Raji (cell line): ENCODE results near the gene FNIP2.

Source experiments
- POLR2A ChIP-seq: IDR thresholded peaks from 2 replicates; pipeline ENCODE4 v1.6.1; 2011; ENCODE audit warnings: low read depth, low read length, control low read depth; ENCODE audit not compliant: insufficient read depth

FNIP2 gene

DNA sequence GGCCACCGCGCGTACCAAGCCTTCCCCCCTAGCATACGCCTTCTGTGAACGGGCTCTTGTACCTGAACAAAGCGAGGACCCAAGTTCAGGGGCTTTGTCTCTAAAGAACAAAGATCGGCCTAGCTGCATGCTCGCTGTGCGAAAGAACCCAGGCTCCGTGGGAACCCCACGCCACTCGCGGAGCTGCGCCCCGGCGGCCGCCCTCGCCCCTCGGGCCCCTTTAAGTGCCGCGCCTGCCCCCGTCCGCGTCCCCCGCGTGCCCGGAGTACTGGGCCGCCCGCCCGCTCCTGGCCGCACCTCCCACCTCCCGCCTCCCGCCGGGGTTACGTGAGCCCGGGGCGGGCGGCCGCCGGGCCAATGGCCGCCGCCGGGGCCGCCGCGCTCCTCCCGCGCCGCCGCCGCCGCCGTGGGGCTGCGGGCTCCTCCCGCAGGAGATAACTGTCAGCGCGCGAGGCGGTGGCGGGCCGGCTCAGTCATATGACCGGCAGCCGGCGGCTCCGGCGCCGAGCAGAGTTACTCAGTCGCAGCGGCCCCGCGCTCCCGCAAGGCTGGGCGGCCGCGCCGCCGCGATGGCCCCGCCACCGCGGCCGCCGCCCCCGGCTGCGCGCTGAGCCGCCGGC lies at the start of gene FNIP2:
Gene FNIP2, plus strand, starts transcription at position 472 of the 620 bp plus-strand sequence. CDS start 187 bp downstream, outside the sequence.
- no peak for TF ChIP-seq POLR2A

GRCh38 chr4:158721680-158722079 lies 47.1 kb upstream of the FNIP2 start:
- no peak for TF ChIP-seq POLR2A

DNA sequence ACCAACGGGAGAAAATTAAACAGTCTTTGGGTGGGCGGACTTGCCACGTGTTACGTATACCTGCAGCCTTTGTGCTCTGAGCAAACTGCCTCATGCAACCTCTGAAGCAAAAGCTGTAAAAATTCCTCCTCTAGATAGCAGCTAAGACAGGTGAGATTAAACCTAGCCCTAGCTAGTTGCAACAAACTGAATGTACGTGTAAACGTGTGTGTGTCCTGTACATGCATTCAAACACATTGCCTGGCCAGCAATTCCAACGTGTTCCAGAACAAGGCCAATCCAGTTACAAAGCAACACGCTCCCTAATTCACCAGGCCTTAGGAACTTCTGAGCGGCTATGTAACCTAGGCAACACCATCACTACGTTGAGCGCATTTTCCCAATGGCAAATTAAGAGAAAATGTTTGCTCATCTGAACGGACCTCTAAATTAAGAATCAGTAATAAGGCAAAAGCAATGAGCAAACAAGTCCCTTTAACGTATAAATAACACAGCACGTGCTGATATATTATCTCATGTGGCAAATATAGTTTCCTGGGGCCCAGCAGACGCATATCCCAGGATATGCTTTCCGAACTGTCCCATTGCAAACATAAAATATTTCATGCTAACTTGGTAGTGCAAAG lies 46.4 kb upstream of the FNIP2 start:
- no peak for TF ChIP-seq POLR2A

- TF ChIP-seq POLR2A = peak; percentile 59
Measured at GRCh38 chr4:158722917-158723793, 45.7 kb upstream of the FNIP2 start, which contains the start of gene PPID. PPID (minus strand) TSS chr4:158723396; CDS start chr4:158723288, 108 bp downstream.

DNA sequence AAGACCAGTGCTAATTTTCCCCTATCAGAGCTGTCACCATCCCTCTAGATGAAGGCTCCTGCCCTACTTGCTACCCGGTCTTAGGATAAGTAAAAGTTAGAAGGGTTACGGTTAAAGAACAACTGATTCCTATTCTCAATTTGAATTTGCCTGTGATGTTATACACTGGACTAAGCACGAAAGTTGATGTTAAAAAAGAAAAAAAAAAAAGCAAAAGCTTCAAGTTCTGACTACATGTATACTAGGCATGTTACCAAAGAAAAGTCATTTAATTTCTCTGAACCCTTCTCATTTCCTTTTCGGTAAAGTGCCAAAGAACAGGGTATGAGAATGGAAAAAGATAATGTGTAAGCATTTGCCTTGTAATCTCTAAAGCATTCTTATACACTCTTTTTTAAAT lies 44.2 kb upstream of the FNIP2 start:
- no peak for TF ChIP-seq POLR2A

GRCh38 chr4:158726633-158727032 lies 42.2 kb upstream of the FNIP2 start:
- no peak for TF ChIP-seq POLR2A

DNA sequence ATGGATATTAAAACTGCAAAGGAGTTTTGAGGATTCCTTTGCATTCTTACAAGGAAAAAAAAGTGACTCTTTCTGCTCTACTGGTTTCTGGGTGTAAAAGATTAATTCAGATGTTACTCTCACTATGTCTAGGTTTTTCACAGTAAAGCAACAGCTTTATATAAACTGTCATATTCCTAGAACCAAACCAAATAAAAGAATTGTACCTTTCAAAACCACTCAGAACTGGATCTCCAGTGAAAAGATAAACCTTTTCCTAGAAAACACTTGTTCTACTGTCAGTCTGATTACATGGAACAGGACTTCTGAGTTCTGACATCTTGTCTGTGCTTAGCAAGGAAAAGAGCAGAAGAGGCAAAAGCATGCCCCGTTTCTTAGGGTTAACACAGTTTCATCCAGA lies 40.6 kb upstream of the FNIP2 start:
- no peak for TF ChIP-seq POLR2A

- TF ChIP-seq POLR2A = no peak
Measured at GRCh38 chr4:158729716-158730559, 38.9 kb upstream of the FNIP2 start.

DNA sequence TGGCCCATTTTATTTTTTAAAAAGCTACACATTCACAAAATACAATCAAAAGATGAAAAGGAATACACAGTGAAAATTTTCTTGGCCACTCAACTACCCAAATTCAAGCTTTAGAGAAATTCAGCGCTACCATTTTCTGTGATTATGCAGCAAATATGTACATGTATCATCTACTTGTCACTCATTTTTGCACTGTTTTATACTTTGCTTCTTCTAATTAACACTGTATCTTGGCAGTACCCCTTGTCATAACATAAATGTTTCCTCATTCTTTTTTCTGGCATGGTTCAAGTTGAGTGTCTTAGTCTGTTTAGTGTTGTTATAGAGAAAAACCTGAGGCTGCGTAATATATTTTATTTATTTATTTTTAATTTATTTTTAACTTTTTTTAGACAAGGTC lies 30.0 kb upstream of the FNIP2 start:
- no peak for TF ChIP-seq POLR2A

DNA sequence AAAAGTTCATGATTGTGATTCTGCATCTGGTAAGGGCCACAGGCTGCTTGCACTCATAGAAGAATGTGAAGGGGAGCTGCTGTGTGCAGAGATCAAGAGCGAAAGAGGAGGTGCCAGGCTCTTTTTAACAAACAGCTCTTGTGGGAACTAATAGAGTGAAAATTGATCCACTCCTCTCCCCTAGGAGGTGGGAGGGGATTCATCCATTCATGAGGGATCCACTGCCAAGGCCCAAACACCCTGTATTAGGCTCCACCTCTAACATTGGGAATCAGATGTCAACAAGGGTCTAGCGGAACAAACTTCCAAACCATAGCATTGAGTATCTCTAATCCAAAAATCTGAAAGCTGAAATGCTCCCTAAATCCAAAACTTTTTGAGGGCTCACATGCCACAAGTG lies 29.2 kb upstream of the FNIP2 start:
- TF ChIP-seq POLR2A = no peak

GRCh38 chr4:158741326-158742021 lies 27.4 kb upstream of the FNIP2 start:
- TF ChIP-seq POLR2A = no peak

GRCh38 chr4:158750379-158750778 lies 18.4 kb upstream of the FNIP2 start:
- TF ChIP-seq POLR2A = no peak

GRCh38 chr4:158754385-158755180 lies 14.2 kb upstream of the FNIP2 start:
- TF ChIP-seq POLR2A = no peak
